Measurements from ENCODE around the gene IRX6.

Gene IRX6

DNA sequence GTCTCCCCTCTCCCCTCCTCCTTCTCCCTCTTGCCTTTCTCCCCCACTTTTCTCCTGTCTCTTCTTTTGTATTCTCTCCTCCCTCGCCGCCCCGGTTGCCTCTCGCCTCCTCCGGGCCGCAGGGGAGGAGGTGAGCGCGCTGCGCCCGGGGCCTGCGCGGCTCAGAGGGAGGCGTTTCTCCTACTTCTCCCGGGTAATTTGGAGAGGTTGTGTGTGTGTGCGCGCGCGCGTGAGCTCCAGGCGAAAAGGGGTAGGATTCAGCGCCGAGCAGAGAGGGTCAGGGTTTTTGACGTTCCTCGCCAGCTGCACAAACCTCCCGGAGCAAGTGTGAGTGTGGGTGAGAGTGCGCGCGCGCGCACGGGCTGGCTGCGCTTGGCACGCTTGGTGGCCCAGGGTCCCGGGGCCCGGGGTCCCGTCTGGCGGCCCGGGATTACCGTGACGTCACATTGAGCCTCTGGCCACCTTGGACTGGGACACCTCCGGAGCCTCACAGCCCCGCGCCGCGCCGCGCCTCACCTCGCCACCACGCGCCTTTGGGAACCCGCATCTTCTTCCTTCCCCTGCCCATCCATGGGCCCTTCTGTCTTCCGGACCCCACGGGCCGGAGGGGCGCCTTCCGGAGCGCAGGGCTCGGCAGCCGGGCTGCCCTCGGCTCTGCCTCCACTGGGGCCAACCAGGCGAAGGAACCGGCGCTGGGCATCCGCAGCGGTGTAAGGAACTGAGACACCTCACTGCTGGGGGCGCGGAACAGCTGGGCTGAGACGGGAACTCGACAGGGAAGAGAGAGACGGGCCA lies 479 bp downstream of the IRX6 start:
- no peak for DNase-seq

- DNase-seq = no peak
These were observed 1.1 kb downstream of the IRX6 start for GRCh38 chr16:55325080-55325447.

DNA sequence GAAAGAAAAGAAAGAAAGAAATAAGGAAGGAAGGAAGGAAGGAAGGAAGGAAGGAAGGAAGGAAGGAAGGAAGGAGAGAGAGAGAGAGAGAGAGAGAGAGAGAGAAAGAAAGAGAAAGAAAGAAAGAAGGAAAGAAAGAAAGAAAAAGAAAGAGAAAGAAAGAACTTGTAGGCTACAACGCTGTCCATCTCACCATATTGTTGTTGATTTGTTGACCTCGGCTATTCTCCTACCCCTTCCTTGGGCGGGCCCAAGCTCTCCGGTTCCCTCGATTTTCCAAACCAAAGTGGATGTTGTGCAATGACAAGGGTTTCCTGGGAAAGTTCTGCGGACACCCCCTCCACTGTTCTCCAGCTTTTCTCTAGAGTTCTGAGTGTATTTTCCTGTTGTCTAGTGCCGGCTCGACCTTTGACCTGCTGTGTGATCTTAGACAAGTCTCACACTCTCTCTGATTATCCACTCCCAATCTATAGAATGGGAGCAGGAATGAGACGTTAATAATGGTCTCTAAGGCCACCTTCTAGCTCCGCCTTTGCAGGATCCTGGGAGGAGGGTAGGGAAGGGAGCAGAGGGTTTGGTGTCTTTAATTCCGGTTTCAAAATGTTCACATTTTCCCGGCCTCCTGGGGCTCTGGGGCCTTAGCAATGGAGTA lies 1.6 kb downstream of the IRX6 start:
- DNase-seq = no peak

- no peak for DNase-seq
These were observed 2.5 kb downstream of the IRX6 start for GRCh38 chr16:55326261-55327092.

- DNase-seq = no peak
These were observed 4.9 kb downstream of the IRX6 start for GRCh38 chr16:55328611-55329569.

DNA sequence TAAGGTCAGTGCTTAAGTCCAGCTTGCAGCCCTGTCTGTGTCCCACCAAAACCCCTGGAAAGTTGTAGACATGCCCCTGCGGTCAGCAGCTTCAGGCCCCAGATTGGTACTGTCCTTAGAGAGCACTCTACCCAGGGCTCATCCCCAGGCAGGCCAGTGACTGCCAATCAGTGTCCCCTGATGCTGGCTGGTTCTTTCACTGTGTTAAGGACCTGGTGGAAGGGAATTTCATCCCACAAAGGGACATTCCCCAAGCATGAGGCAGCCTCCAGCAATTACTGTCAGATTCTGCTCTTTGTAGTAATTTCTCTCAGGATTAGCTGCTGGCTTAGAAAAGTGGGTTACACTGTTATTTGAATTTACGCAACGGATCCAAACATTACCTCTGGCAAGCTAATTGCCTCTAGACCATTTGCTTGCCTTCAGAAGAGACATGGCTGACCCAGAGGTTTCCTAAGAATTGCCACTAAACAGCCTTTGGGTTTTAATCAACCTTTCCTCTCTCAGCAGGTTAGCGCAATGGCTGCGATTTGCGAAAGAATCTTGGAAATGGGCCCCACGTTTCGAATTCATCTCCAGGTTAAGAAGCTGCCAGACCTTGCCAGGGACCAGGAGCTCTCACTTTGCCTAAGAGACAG lies 5.9 kb downstream of the IRX6 start:
- no peak for DNase-seq

DNA sequence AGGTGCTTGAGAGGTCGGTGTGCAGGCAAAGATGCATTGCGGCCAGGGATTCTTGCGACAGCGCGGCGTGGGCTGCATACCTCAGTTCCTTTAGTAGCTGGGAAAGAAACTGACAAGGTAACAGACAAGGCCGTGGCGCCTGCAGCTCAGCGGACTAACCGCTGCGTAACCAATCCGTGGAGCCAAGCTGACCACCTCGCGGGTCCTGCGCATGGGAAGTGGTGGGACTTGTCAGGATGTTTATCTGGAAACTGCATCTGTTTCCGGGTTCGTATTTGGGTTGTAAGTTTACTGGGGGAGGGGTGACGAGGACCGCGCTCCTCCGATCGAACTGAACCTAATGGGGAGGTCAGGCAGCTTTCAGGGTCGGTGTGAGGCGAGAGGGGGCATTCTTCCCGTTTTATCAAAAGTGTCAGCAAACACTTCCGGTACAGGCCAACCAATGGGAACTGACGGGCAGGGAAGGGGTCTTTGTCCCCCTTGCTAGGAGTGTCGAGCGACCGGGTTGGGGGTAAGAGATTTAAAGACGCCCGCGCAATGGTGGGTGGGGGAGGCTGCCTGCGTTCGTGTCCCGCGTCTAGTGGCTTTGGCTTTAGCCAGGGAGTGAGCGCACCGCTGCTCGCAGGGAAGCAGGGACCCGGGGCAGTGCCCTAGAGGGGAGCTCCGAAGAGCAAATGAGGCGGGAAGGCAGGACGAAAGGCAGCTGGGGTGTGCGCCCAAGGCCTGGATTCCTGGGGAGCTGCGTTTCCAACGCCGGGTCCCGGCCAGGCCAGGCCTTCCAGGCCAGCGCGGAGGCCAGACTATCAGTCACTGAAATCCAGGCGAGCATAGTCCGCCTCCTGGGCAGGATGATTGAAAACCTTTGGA lies 7.0 kb downstream of the IRX6 start:
- no peak for DNase-seq

DNA sequence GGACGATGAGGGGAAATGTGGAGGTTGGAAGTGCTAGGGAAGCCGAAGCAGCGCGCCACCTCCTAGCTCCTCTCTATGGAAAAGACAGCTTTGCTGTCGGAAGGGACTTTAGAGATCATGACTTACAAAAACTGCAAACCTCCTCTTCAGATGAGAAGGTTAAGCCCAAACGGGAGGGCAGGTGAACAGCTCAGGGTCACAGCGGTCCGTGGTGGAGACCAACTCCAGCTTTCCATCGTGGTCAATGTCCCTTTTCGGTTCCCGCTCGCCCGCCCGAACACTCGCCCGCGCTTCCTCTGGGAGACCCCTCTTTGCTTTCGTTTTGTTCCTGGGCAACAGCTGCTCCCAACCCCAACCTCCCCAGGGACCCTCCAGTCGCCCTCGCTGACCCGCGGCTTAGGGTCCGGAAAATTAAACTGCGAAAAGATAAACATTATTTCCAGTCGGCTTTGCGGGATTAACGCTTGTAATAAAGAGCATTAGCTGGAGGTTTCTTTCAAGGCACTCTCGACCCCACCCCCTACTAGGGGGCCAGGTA lies 7.7 kb downstream of the IRX6 start:
- no peak for DNase-seq

DNA sequence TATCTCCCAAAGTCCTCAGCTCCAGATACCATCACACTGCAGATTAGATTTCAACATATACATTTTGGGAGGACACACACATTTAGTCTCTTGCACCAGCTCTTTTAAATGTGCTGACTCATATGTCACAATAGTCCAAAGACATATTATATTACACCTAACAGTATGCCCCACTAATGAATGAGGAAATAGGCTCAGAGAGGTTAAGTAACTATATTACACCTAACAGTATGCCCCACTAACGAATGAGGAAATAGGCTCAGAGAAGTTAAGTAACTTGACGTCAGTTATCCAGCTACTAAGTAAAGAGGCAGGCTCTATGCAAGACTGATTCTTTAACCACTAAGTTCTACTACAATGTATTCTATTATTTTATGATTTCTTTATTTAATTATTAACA lies 9.7 kb downstream of the IRX6 start:
- DNase-seq = no peak

DNA sequence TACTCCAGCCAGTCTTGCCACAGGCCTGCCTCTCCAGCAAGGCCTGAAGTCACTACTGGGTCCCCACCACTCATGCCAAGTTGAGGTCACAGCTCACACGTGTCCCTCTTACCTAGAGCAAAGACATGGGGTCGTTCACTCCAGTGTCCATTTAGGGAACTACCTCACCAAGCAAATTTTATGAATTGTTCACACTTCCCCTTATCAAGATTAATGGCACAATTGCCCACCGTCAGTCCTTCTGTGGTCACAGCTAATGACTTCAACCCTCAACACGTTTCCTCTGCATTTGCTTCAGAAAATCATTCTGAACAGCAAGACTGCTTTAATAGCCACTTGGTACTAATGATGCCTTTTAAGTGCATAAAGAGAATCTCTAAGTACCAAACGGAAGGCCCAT lies 14.6 kb downstream of the IRX6 start:
- DNase-seq = no peak

DNA sequence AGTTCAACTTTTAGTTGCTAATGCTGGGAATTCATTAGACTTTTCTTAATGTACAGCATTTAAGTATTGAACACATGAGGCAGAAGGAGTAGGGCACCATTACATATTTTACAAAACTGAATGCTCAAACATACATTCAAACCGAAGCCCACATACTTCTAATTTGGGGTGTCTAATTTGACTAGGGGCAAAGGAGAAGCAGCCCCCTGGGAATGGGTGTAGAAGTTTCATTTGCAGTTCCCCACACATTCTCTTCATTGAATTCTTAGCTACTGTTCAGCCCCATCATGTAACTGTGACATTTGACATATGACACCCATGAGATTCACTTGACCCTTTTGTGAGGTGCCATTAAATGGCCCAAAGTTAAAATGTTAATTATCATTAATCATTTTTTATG lies 16.4 kb downstream of the IRX6 start:
- DNase-seq = no peak

DNA sequence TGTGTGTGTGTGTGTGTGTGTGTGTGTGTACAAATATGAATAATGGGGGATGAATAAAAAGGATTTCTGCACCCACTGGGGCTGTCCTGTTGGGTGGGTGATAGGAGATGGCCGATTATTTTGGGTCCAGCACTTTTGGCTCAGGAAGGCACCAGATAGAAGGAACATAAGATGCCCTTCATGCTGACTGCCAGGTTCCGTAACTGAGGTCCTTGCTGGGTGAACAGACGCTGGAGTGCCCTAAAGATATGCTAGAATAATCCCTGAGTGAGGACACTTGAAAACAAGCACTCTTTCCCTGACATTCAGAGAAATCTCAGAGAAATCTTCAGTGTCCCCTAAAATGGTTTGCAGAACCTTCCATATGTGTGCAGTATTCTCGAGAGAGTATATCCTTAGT lies 17.7 kb downstream of the IRX6 start:
- DNase-seq = no peak

DNA sequence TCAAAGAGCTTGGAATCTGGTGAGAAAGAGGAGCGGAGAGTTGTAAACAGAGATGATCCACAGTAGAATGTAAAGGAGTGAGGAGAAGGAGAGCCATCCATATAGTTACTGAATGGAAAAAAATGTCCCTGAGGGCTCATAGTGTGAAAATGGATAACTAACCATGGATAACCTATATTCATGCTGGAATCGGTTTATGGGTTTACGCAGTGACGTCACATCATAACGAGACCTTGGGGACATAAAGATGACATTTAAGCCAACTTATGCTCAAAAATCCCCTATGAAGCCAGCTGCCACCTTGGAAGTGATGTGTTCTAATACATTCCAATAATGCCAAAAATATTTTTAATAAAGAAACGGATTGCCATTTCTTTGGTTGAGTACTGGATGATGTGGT lies 22.5 kb downstream of the IRX6 start:
- no peak for DNase-seq

GRCh38 chr16:55349867-55350266 lies 25.9 kb downstream of the IRX6 start:
- DNase-seq = peak; percentile 49

GRCh38 chr16:55350984-55351383 lies 27.0 kb downstream of the IRX6 start:
- DNase-seq = no peak

DNA sequence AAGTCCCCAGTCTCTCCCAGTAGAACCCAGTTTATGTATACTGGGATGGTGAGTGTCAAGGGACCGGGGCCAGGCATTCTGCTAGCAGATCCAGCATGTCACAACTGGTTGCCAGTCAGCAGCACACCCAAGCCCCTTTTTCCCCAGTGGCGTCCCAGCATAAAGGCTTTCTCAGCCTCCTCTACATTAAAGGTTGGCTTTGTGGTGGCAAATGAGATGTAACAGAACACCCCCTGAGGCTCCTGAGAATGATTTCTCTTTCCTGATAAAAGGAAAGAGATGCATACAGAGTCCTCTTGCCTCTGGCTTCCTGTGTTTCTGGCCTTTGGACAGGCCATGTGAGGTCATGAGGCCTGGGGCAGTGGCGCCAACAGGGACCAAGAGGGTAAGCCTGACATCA lies 27.9 kb downstream of the IRX6 start:
- DNase-seq = no peak

DNA sequence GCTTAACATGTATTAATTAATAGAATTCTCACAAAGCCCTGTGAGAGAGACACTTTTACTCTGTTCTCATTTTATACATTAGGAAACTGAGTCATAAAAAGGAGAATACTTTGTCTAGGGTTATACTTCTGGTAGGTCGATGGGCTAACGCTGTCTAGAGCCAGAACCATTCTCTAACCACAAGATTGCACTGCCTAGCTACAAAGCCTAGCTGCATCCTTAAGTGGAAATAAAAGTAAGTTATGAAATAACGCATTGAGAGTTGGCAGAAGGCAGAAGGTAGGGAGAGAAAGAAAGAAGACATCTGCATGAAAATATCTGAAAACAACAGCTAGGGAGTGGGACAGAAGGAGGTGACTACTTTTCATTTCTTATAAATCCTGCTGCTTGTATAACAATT lies 33.2 kb downstream of the IRX6 start:
- DNase-seq = no peak

DNA sequence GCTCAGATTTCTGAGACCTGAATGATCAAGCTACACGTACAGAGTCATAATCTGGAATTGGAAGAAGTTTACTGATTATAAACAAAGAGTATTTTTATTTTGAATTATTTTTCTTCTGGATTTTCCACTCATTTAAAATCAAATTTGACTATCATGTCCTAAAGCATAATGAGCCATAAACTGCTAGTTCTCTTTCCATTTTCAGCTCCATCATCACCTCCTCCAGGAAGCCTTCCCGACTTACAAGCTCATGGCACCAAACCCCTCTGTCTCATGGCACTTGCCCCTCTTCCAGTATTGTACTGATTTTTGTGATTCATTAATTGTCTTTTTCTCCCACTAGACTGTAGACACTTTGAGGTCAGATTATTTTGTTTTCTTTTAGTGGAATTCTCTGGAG lies 35.9 kb downstream of the IRX6 start:
- no peak for DNase-seq

DNA sequence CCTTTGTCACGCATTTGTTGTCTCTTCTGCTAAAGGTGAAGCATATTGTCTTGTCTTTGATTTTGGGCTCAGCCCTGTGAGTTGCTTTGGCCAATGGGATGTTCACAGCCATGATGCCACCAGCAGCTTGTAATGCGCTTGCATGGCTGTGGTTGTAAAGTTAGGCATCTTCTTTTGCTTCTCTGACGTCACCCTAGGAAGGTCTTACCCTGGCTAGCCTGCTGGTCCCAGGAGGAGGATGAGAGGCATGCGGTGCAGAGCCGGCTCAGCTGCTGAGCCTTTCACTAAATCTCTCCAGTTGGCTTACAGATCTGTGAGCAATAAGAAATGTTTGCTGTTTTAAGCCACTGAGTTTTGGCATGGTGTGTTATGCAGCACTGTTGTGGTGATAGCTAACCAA lies 40.8 kb downstream of the IRX6 start:
- no peak for DNase-seq

- DNase-seq = peak; percentile 67
These were observed 43.4 kb downstream of the IRX6 start for GRCh38 chr16:55367301-55367811.

All from fibroblast of upper back skin (primary cell).